ENCODE measurements around the gene CACNA1S.

CACNA1S gene

DNA sequence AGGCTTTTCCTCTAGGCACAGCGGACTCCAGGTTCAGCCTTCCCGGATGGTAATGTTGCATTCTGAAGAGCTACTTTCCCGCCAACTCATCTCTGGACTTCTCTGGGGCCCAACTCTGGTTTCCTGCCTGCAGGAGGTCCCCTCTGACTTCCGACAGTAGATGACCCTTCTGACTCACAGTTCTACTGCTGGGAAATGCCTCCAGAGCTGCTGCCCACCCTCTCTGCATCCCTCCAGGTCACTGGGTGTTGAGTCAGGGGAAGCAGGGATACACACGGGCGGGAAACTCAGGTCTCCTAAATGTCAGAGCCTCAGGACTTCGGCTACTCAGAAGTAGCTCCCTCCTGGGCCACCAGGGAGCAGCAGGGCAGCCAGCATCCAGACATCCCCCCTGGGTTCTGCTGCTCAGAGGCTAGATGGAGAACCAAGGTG is 86.6 kb downstream of the CACNA1S start:
- DNase-seq (ENCODE audit: low spot score): no peak
- in situ Hi-C loops (cut with MboI; ENCODE audit: low sequenced_read_pairs, unreplicated experiment): no loop called here
- TF ChIP-seq, protein P1, sequence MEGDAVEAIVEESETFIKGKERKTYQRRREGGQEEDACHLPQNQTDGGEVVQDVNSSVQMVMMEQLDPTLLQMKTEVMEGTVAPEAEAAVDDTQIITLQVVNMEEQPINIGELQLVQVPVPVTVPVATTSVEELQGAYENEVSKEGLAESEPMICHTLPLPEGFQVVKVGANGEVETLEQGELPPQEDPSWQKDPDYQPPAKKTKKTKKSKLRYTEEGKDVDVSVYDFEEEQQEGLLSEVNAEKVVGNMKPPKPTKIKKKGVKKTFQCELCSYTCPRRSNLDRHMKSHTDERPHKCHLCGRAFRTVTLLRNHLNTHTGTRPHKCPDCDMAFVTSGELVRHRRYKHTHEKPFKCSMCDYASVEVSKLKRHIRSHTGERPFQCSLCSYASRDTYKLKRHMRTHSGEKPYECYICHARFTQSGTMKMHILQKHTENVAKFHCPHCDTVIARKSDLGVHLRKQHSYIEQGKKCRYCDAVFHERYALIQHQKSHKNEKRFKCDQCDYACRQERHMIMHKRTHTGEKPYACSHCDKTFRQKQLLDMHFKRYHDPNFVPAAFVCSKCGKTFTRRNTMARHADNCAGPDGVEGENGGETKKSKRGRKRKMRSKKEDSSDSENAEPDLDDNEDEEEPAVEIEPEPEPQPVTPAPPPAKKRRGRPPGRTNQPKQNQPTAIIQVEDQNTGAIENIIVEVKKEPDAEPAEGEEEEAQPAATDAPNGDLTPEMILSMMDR (IDR thresholded peaks at IDR 0.05; ENCODE audit: borderline replicate concordance, control extremely low read depth, extremely low read depth, insufficient read depth, missing control alignments): peak; percentile 46

DNA sequence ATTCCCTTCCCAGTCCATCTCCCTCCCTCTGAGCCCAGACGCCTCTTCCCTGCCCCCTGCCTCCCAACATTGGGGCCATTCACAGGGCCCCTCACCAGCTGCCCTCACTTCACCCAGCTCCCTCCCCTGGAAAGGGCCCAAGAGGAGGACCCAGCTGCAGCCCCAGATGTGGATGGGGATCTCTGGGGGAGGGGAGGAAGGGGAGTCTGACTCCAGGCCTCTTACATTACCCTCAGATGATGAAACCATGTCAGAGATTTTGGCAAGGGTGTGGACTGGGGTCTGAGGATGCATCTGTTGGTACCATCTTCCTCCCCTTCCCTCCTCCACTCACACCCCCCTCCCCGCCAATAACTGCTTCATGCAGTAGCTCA is 87.6 kb downstream of the CACNA1S start:
- TF ChIP-seq, protein P1 (IDR thresholded peaks at IDR 0.05; ENCODE audit: borderline replicate concordance, control extremely low read depth, extremely low read depth, insufficient read depth, missing control alignments): no peak
- in situ Hi-C loops (cut with MboI; ENCODE audit: low sequenced_read_pairs, unreplicated experiment): no loop called here
- DNase-seq (ENCODE audit: low spot score): no peak

DNA sequence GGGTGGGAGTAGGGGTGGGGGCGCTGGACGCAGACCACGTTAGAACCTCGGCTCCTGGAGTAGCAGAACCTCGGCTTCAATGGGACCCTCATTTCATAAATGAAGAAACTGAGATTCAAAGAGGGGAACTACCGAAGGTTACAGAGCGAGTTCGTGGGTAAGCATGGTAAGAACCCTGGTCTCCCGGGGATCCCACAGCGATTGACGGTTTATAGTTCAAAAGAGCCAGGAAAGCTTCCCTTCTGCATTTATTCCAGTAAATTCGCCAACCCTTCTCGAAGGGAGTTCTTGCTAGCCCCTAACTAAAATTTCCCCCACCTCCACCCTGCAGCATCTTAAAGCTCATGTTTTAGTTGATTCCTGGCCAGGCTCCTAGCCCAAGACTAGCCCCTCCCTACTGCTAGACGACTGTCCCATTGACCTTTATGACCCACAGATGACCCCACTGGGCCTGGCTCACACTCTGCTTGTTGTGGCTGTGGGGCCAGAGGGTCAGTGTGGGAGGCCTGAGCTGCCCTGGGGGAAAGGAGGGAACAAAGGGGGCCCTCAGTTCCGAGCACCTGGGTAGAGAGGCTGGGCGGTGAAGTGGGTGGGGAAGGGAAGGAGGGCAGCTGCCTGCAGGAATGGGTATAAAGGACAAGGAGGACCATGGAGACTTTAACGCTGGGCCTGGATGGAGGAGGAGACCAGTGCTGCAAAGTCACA is 88.2 kb downstream of the CACNA1S start:
- TF ChIP-seq, protein P1 (IDR thresholded peaks at IDR 0.05; ENCODE audit: borderline replicate concordance, control extremely low read depth, extremely low read depth, insufficient read depth, missing control alignments): no peak
- in situ Hi-C loops (cut with MboI; ENCODE audit: low sequenced_read_pairs, unreplicated experiment): no loop called here
- no peak for DNase-seq (ENCODE audit: low spot score)

DNA sequence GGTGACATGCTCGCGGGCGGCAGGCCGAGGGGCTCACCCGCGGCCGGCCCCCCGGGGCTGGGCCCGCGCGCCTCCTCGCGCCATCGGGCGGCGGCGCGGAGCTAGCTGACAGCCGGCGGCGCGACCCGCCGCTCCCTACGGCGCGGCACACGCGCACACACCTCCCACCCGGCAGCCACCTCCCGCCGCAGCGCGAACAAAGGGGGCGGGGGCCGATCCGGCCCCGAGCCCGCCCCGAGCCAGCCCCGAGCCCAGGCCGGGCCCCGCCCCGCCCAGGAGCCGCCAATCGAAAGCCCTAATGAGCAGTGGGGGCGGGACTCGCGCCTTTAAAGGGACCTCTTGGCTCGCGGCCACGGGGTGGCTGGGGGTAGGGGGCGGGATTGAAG is 88.7 kb downstream of the CACNA1S start, which contains the start of gene KIF21B:
Gene KIF21B (minus strand): TSS at position 198 of the 386 bp plus-strand sequence. CDS start 331 bp downstream, outside the sequence.
- DNase-seq (ENCODE audit: low spot score): peak; percentile 96
- in situ Hi-C loops (cut with MboI; ENCODE audit: low sequenced_read_pairs, unreplicated experiment): no loop called here
- TF ChIP-seq, protein P1 (IDR thresholded peaks at IDR 0.05; ENCODE audit: borderline replicate concordance, control extremely low read depth, extremely low read depth, insufficient read depth, missing control alignments): no peak

DNA sequence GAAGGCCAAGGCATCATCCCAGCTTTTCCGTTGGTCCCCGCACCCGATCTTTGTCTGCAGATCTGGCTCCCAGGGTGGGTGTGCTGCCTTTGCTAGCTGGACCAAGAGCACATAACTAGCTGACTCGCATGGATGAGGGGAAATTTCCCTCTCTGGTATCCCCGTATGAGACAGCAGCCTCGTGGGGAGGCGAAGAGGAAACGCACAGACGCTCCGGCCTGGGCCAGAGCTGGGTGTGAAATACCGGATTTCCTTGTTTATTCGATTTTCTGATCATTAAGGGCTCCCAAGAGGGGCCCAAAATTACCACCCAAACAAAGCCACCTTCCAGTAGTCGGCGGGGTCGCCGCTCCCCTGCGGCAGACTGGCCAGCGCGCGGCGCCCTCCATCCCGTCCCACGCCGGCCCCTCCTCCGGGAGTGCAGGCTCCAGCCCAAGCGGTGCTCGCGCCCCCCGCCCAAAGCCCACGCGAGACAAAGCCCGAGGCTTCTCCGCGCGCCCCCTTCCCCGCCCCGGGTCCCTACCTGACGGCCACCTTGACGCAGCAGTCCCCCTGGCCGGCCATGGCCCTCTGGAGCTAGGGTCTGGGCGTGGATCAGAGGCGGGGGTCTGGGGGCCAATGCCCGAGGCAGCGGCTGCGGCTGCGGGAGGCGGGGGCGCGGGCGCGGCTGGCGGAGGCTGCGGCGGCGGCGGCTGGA is 89.3 kb downstream of the CACNA1S start:
- in situ Hi-C loops (cut with MboI; ENCODE audit: low sequenced_read_pairs, unreplicated experiment): no loop called here
- no peak for DNase-seq (ENCODE audit: low spot score)
- TF ChIP-seq, protein P1 (IDR thresholded peaks at IDR 0.05; ENCODE audit: borderline replicate concordance, control extremely low read depth, extremely low read depth, insufficient read depth, missing control alignments): peak; percentile 22

DNA sequence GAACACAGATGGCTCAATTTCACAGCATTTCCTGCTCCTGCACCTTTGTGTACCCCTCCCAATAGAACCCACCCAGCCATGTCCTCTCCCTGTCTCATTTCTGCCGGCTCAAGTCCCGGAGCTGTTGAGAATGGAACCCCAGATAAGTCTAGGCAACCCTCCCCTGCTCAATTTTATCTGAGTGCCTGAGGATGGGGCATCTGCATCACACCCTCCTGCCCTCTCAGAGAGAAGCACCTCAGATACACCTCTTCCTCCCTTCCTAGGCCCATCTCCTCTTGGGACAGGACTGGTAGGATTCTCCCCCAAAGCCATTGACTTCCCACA is 89.8 kb downstream of the CACNA1S start:
- in situ Hi-C loops (cut with MboI; ENCODE audit: low sequenced_read_pairs, unreplicated experiment): no loop called here
- DNase-seq (ENCODE audit: low spot score): no peak
- TF ChIP-seq, protein P1 (IDR thresholded peaks at IDR 0.05; ENCODE audit: borderline replicate concordance, control extremely low read depth, extremely low read depth, insufficient read depth, missing control alignments): no peak

All from GM13976 (cell line).